A549 (cell line): ENCODE results near the gene TIAM2.

ENCODE experiments used
- CEBPB ChIP-seq, 2 experiments: fragments of >200 bp in 1 of 2; sonication (Bioruptor Twin) in 1 of 2; formaldehyde crosslinking in 1 of 2; IDR thresholded peaks; 2 replicates each; pipeline ENCODE4 v1.6.1; 2012 to 2016
- EP300 ChIP-seq, 2 experiments: fragments of >200 bp; sonication (Bioruptor Twin); formaldehyde crosslinking; IDR thresholded peaks; 2 replicates in 1 of 2; 3 replicates in 1 of 2; pipeline ENCODE4 v1.6.1; 2016 to 2017
- KDM5A ChIP-seq: fragments of 200-600 bp; sonication (generic); IDR thresholded peaks from 2 replicates; pipeline ENCODE4 v1.6.1; 2016; ENCODE audit warnings: antibody characterized with exemption, mild to moderate bottlenecking

DNA sequence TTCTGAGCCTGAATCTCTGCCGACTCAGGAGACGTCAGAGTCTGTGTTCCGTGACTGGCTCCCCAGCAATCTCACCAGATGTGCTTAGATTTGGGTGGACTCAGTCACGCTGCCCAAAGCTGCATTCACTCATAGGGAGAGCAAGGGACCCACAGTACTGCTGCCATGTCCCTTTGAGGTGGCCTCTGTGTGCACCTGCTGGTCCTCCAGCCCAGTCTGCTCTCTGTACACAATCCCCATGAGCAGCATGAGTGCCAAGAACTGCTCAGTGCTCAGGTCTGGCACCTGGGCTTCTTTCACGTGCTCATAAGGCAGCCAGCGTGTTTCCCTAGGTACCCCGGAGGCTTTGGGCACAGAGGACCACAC, 44.2 kb upstream of the TIAM2 start:
- TF ChIP-seq CEBPB (IDR thresholded peaks at IDR 0.05) (no peak), EP300 (IDR thresholded peaks at IDR 0.05) (no peak), KDM5A (no peak)
